Measurements from ENCODE around the gene RMND5A.
"Not testable (repeated sequence)": the region's sequence is repeated elsewhere in the genome, so short reads cannot be mapped to it uniquely, and the experiment has no call there.

RMND5A gene, protein sequence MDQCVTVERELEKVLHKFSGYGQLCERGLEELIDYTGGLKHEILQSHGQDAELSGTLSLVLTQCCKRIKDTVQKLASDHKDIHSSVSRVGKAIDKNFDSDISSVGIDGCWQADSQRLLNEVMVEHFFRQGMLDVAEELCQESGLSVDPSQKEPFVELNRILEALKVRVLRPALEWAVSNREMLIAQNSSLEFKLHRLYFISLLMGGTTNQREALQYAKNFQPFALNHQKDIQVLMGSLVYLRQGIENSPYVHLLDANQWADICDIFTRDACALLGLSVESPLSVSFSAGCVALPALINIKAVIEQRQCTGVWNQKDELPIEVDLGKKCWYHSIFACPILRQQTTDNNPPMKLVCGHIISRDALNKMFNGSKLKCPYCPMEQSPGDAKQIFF

DNA sequence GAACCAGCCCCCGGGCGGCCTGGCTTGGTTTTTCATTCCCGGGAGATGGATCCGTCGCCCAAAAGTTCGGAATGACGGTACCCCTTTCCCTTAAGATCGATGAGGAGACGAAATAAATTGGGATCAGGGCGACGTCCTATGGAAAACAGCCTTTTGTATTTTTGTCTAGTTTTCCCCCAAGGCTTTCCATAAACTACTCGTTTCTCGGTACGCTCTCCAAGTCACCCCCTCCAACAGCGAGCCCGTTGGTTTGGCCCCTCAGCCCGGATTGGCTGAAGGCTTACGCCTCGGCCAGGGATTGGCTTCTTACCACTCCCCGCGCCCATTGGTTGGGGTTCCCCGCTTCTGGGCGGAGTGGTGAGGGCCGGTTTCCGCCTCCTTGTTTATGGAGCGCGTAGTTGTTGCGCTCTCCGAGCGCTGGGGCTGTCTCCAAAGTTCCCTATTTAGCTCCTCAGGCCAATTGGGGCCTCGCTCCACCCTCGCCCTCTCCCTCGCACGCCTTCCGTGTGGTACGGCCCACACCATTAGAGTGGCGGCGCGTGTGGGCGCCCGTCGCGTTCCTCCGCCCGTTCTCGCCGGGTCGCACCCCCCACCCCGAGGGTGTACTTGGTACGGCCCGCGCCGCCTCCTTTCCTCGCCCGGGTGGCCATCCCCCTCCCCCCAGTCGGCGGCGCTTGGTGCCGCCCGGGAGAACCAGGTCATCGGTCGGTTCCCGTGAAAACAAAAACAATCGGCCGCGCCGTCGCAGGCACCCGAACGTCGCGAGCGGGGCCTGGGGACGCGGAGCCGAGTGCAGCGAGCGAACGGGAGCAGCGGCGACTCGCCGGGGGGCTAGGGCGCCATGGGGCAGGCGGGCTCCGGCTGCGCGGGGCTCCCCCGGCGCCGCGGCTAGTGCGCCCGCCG lies at the start of gene RMND5A:
TSS of gene RMND5A (plus strand) at position 655 of the 903 bp plus-strand sequence. CDS start 377 bp downstream, outside the sequence.
- DNase-seq (ENCODE audit: low spot score): peak; percentile 51

DNA sequence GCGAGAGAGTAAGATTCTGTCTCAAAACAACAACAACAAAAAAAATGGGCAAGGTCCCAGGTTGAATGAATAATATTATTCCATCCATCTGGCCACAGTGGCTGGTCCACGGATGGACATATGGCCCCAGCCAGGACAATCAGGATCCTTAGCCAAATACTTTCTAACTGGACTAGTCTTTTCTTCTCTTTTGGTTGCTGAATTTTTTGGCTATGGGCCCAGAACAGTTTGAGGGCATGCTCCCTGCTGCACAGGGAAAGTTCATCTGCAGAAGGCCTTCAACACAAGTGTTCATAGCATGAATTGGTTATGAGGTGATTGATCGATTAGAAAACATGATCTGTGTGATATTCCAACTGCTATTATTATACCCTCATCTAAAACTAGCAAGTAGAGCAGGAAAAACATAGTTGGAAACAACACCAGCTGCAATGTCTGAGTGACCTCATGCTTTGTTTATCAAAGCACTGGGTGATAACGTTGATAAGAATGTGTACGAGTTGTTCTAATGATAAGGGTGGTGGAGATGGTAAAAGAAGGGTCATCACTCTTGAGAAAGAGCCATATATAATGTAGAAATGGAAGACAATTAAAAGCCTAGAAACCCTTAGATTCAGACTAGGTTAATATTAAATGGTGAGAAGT lies 48.6 kb upstream of the RMND5A start:
- no peak for DNase-seq (ENCODE audit: low spot score)

DNA sequence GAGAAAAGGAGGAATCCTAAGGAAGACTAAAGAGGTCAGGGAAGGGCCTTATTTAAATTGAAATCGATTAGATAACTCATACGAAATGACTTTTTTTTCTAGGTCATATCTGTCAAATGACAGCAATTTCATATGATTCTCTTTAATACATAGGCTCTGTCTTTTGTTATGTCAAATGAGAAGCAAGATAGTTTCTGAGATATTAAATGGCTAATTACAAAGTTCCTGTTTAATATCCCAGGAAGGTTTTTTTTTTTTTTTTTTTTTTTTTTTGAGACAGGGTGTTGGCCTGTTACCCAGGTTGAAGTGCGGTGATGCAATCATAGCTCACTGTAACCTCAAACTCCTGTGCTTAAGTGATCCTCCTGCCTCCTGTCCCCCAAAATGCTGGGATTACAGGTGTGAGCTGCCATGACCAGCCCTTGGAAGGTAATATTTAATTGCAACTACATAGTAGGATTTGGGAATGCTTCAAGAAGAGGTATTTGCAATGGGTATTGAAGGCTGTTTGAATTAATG lies 48.0 kb upstream of the RMND5A start:
- no peak for DNase-seq (ENCODE audit: low spot score)

DNA sequence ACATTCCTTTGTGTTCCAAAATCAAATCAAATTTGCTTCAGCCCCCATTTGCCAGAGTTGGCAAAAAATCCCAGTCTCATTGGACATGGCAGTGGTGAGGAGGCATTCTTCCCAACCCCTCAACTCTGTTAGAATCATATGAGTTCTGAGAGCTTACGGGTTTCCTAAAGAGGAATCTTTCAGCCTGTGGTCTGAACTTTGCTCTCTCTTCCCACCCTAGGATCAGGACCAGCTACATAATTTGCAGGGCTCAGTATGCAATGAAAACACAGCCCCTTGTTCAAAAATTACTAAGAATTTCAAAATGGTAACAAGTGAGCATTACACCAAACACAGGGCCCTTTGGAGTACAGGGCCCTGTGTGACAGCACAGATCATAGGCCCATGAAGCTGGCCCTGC lies 47.1 kb upstream of the RMND5A start:
- no peak for DNase-seq (ENCODE audit: low spot score)

DNA sequence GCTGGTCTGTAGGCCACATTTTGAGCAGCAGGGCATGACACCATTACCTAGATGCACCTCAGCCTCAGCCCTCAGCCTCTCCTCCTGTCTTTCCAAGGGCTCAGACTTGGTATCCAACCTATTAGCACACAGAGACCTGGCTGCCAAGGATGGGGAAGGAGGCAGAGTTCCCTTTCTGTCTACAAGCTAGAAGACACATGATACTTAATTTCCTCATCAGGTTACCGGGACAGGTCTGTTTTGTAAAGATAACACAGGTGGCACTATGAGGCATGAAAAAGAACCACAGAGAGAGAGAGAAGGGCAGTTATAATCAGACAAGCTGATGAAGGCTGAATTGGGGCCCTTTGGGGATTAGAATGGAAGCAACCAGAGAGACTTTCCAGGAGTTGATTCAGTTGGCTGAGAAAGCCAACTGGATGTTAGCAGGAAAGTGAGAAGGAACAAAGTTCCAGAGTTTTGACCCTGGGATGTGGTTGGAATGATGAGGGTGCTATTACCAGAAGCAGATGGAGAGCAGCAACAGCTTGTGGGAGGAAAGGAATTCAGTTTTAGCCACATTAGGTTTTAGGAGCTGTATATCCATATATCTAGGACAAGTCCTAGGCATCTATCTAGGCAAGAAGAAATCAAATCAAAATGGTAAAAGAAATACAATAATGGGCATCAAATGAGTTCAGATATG lies 46.0 kb upstream of the RMND5A start:
- DNase-seq (ENCODE audit: low spot score): no peak

DNA sequence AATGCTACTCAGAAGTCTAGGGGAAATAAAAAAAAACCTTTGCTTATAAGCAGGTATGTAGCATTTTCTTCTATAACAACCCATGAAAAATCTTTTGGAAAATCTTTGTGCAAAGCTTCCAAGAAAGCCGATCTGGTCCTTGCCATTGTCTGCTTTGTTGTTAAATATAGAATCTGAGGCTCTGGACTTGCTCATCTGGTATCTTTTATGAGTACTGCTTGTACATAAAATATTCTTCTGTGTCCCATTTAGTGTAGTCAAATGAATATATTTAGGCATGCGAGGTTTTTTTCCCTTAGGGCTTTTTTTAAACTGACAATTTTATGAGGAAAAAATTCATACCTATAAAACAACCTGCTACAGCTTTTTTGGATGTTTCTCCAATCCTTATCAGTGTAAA lies 45.0 kb upstream of the RMND5A start:
- DNase-seq (ENCODE audit: low spot score): no peak

DNA sequence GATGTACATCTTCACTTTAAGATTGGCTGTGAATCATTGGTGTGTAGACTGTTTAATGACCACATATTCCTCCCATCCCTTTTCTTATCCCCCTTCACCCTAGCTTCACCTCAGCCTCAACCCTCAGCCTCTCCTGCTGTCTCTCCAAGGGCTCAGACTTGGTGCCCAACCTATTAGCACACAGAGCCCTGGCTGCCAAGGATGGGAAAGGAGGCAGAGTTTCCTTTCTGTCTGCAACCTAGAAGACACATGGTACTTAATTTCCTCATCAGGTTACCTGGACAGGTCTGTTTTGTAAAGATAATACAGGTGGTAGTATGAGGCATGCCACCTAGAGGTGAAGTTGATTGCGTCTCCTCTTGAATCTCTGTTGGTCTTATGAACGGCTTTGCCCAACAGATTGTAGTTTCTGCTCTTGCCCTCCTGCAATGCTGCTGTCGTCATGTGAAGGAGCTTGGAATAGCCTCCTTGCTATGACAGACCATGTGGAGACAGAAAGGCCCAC lies 44.5 kb upstream of the RMND5A start:
- peak; percentile 8 for DNase-seq (ENCODE audit: low spot score)

DNA sequence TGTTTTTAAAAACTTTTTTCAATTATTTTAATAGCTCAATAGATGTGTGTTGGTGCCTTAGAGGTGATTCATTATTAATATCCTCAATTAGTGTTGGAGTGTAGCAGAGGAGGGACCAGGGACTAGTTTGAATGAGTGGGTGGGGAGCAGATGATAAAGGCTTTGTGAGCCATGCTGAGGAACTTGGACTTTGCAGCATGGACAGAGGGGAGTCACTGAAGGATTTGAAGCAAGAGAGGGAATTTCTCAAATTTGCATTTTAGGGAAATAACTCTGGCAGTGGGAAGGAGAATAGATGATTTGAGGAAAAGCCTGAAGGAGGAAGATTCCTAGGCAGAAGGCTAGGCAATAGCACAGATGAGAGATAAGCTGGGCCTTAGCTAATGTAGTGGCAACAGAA lies 42.3 kb upstream of the RMND5A start:
- no peak for DNase-seq (ENCODE audit: low spot score)

DNA sequence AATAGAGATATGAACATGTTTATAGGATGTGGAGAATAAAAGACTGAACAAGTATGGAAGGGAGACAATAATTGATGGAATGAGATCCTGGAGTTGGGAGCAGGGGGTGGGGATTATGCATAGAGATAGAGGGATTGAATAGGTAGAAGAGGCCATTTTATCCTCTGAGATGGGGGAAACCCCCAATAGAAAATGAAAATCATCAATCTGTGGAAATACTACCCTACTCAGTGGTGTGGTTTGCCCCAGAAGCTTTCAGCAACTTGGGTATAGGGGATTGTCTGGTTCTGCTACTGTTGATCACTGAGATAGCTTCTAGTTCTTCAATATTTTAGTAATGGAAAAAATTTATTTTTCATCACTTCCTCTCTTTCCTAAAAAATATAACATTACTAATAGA lies 41.1 kb upstream of the RMND5A start:
- no peak for DNase-seq (ENCODE audit: low spot score)

DNA sequence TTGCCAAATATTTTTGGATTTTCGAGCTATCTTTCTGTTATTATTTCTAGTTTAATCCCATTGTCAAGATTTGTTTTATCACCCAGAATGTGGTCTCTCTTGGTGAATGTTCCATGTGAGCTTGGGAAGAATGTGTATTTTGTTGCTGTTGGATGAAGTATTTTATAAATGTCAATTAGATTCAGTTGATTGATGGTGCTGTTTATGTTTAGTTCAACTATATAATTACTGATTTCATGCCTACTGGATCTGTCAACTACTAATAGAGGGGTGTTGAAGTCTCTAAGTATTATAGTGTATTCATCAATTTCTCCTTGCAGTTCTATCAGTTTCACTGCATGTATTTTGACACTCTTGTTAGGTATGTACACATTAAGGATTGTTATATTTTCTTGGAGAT lies 34.7 kb upstream of the RMND5A start:
- DNase-seq (ENCODE audit: low spot score): no peak

DNA sequence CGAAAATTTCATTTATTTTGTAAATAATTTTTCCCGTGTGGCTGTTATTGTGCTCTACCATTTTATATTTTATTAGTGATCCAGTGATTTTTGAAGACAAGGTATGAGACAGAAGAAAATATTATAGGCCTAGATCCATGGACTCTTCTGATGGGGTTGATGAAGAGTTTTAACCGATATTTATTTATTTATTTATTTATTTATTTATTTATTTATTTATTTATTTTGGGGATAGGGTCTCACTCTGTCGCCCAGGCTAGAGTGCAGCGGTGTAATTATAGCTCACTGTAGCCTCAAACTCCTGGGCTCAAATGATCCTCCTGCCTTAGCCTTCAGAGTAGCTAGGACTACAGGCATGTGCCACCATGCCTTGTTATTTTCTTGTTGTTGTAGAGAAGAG lies 33.6 kb upstream of the RMND5A start:
- no peak for DNase-seq (ENCODE audit: low spot score)

DNA sequence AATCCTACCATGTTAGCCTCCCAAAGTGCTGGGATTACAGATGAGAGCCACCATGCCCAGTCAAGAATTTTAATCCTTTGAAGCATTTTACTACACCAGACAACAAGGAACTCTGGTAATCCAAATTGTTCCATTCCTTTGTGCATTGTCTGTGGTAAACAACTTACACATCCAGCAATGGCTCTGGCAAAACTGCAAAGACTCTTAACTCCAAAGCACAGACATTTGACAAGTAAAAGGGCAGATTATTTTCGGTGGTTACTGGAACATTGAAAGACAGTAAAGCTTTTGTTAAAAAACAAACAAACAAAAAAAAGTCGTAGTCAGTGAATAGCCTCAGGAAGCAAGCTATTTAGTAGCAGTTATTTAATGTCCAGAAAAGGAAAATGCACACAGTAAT lies 33.2 kb upstream of the RMND5A start:
- no peak for DNase-seq (ENCODE audit: low spot score)

DNA sequence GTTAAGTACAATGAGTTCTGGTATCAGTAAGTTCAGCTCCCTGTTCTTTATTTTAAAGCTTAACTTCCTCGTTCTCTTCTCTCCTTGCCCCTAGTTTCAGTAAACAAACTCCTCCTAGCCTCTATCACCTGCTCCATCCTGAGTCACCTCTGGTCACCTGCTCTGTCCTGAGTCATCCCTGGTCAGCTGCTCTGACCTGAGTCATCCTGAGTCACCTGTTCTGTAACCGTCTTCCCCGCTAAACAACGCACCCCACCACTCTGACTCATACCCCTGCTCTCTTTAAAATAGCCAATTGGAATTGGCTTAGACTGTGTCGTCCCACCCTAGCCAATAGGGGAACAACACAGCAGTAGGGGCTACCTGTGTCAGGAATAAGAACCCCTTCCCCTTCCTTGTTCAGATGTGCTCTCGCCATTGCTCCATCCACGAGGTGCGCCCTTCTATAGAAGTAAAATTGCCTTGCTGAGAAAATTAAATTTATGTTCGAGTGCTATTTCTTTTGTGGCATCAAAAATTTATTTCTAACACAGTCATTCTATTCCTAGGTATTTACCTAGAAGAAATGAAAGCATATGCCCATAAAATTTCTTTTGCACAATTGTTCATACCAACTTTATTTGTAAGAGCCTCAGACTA lies 24.9 kb upstream of the RMND5A start:
- no peak for DNase-seq (ENCODE audit: low spot score)

DNA sequence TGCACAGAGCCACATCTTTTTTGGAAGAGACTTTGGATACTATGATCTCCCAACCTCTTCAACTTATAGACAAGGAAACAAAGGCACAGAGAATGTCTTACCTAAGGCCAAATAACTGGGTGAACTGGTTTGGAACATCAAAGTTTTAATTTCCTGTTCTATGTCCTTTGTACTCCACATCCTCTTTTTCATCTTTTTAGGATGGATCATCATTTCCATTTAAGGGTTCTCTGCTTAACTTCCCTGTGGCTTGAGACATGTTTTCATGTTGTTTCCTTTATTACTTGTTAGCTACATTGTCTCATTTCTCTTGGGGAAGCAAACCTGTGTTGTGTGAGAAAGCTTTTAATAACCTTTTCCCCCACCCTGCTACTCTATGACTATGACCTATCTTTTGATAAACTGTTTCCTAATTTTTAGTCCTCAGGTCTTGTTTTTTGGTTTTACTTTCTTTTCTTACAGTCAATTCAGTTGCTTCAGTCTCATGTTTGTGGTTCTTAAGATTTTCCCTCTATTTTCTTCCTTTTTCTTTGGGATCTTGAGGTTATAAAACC lies 22.5 kb upstream of the RMND5A start:
- no peak for DNase-seq (ENCODE audit: low spot score)

DNA sequence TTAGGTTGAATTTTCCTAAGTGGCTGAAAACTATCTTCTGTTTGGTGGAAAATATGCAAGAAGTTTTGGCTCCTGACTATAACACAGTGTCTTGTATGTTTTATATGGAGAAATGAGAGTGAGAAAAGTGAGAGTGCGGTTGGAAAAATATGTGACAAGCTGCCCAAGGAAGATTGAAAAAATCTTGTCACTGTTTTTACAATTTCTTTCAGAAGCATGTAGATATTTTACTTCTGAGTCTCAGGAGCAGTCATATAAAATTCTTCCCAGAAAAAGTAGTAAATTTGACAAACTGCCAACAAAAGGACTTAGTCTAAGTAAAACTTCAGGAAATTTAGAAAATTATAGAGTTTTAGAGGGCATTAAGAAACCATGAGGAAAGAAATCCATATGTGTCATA lies 19.4 kb upstream of the RMND5A start:
- no peak for DNase-seq (ENCODE audit: low spot score)

DNA sequence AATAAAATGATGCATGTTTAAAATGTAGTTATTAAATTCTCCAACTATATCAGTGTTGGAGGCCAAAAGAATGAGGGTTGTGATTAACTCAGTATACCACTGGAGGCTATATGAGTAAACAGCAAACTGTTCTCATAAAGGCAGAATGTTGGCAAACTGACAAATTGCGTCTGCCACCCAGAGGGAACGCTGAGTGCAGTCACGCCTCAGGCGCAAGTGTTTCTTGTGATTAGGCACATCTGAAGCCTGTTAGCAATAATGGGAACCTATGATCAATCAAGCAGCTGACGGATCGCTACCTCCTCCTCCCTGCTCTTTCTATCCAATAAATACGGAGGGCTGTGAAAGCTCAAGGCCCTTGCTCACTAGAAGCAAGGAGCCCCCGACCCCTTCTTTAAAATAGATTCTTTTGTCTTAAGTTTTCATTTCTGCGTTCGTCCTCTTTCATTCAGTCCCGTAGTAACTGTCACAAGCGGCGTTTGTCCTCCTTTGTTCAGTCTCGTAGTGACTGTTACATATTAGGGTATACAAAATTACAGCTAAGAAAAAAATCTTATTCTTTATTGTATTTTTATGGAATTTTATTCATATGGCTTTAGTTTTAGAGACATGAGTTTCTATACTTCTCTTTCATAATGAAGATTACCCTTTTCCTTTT lies 16.3 kb upstream of the RMND5A start:
- DNase-seq (ENCODE audit: low spot score): no peak

DNA sequence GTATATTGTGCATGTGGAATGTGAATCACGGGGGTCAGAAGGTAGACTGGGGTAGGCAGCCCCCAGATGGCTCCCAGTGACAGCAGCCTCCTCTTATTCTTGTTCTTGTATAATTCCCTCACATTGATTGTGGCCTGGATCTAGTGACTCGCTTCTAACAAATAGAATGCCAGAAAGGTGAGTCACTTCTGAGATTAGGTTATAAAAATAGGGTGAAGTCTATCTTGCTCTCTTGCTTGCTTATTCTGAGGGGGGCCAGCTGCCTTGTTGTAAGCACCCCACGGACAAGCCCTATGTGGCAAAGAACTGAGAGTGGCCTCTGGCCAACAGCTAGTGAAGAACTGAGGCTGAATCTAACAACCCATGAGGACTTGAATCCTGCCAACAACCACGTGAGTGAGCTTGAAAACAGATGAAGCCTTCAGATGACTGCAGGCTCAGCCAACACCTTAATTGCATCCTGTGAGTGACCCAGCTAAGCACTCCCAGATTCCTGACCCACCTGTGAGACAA lies 15.6 kb upstream of the RMND5A start:
- no peak for DNase-seq (ENCODE audit: low spot score)

DNA sequence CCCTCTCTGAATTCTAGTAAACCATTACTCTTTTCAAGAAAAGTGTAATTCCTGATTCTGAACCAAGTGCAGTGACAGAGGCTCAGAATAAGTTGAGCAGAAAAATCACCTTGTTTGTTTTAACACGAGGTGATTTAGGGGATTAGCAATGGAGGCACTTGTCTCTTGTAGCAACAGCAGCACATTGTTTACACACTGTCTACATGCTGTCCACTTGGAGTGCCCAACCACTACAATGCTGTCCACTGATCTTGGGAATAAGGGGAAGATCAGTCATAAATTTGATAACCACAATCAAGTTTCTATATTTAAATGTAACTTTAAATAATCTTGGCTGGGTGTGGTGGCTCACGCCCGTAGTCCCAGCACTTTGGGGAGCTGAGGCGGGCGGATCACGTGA lies 13.9 kb upstream of the RMND5A start:
- DNase-seq (ENCODE audit: low spot score): no peak

DNA sequence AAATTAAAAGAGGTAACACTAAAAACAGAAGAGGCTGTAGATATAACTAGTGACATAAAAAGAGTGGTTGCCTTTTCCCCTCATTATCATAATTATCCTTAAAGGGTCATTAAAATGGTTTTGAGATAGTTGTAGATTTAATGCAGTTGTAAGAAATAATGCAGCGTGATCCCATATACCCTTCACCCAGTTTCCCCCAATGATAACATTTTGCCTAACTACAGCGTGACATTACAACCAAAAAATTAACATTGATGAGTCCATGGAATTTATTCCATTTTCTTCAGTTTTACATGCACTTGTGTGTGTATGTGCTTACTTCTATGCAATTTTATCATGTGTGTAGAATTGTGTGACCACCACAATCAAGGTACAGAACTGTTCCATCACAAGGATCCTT lies 13.2 kb upstream of the RMND5A start:
- DNase-seq (ENCODE audit: low spot score): no peak

DNA sequence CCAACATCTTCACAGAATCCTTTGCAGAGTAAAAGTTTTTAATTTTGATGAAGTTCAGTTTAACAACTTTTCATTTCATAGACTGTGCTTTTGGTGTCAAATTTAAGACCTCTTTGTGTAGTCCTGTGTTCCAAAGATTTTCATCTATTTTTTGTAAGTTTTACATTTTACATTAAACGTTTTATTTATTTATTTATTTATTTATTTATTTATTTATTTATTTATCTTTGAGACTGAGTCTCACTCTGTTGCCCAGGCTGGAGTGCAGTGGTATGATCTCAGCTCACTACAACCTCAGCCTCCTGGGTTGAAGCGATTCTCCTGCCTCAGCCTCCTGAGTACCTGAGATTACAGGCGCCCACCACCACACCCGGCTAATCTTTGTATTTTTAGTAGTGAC lies 12.0 kb upstream of the RMND5A start:
- not testable (repeated sequence) for DNase-seq (ENCODE audit: low spot score)
